ENCODE results near the gene PTX4.

PTX4 gene

GRCh38 chr16:1523581-1524245 is 35.0 kb upstream of the PTX4 start:
- DNase-seq (ENCODE audit: low read depth), result no peak
- TF ChIP-seq CTCF (IDR thresholded peaks at IDR 0.05; ENCODE audit: low read depth, low read length, missing control alignments), result no peak
- H3K4me3 ChIP-seq (ENCODE audit: low read depth, low read length), result no peak overlapping the region

GRCh38 chr16:1520461-1520860 is 31.7 kb upstream of the PTX4 start:
- DNase-seq (ENCODE audit: low read depth), result no peak
- no peak for TF ChIP-seq CTCF (IDR thresholded peaks at IDR 0.05; ENCODE audit: low read depth, low read length, missing control alignments)
- no peak overlapping the region for H3K4me3 ChIP-seq (ENCODE audit: low read depth, low read length)

- H3K4me3 ChIP-seq (ENCODE audit: low read depth, low read length), result no peak overlapping the region
- no peak for TF ChIP-seq CTCF (IDR thresholded peaks at IDR 0.05; ENCODE audit: low read depth, low read length, missing control alignments)
- no peak for DNase-seq (ENCODE audit: low read depth)
These were observed 31.1 kb upstream of the PTX4 start for GRCh38 chr16:1519831-1520230.

- DNase-seq (ENCODE audit: low read depth), result no peak
- no peak for TF ChIP-seq CTCF (IDR thresholded peaks at IDR 0.05; ENCODE audit: low read depth, low read length, missing control alignments)
- H3K4me3 ChIP-seq (ENCODE audit: low read depth, low read length), result no peak overlapping the region
These were observed 29.9 kb upstream of the PTX4 start for GRCh38 chr16:1518626-1519135.

- TF ChIP-seq CTCF (IDR thresholded peaks at IDR 0.05; ENCODE audit: low read depth, low read length, missing control alignments), result no peak
- DNase-seq (ENCODE audit: low read depth), result no peak
These were observed 25.8 kb upstream of the PTX4 start for GRCh38 chr16:1514507-1514906.

GRCh38 chr16:1512774-1513173 is 24.0 kb upstream of the PTX4 start:
- no peak overlapping the region for H3K4me3 ChIP-seq (ENCODE audit: low read depth, low read length)
- DNase-seq (ENCODE audit: low read depth), result no peak
- no peak for TF ChIP-seq CTCF (IDR thresholded peaks at IDR 0.05; ENCODE audit: low read depth, low read length, missing control alignments)

More at GRCh38 chr16:1514507-1514906, 25.8 kb upstream of the PTX4 start:
- no peak overlapping the region for H3K4me3 ChIP-seq (ENCODE audit: low read depth, low read length)
